ENCODE measurements around the gene SNN. TPM values are rescaled to one million over a fixed set of nuclear protein-coding genes. Genes with fewer than 3 reads are reported as not detected.
A peak's percentile ranks its signal among the peaks of the same experiment; 100 is the strongest.

Gene SNN
- total RNA-seq, 1 experiment from 2014 or later: 65.2 TPM

DNA sequence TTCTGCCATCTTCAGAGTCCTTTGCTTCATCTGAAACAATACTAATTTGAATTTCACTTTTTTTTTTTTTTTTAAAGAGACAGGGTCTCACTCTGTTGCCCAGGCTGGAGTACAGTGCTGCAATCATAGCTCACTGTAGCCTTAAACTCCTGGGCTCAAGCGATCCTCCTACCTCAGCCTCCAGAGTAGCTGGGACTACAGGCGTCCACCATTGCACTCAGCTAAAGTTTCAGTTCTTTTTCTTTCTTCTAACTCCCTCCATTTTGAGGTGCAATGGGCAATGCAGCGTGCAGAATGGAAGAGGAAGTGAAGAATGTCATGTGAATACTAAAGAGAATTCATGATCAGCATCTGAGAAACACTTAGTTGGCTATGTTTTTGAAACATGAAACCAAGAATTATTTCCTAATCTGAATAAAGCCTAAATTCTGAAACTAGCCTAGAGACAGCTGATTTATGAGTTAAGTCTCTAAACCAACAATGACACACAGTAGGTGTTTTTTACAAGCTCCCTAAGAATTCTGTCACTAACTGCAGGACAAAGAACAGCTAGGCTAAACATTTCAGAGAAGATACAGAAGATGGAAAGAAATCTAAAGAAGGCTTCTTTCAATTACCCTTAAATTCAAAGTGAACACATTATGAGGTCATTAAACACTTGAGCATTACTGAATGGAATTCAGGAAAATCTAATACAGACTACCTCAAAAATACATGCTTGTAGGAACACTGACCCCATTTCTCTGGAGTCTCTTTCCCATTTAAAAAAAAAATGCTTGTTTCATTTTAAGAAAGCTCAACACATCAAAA is 21.0 kb downstream of the SNN start:
- no peaks in the 10 kb centered on the region for H3K27me3 Mint-ChIP-seq (ENCODE audit: low read depth)
- peaks cover 31% of the 10 kb centered on the region for H3K36me3 Mint-ChIP-seq
- POLR2A ChIA-PET: interaction anchor here (0.6 kb wide), 1 partner anchor 184 kb away, joined by 3 read pairs; no protein-coding TSS in a partner anchor
- no peak overlapping the region for H3K4me3 Mint-ChIP-seq
- DNase-seq (ENCODE audit: low spot score) (no peak), ATAC-seq (no peak)
- no peaks in the 10 kb centered on the region for H3K4me1 Mint-ChIP-seq
- CTCF ChIA-PET: interaction anchor here (0.6 to 2.7 kb wide), 4 partner anchors 96 to 293 kb away, joined by 3 to 14 read pairs (median 8); no protein-coding TSS in a partner anchor
- H3K9me3 Mint-ChIP-seq: no peaks in the 10 kb centered on the region
- TF ChIP-seq ELF4 (CRISPR knock-in tag; IDR thresholded peaks at IDR 0.05; ENCODE audit: low read depth): no peak
- TF ChIP-seq, protein P1, sequence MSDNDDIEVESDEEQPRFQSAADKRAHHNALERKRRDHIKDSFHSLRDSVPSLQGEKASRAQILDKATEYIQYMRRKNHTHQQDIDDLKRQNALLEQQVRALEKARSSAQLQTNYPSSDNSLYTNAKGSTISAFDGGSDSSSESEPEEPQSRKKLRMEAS (CRISPR knock-in tag; IDR thresholded peaks at IDR 0.05): no peak
- TF ChIP-seq, protein P2, sequence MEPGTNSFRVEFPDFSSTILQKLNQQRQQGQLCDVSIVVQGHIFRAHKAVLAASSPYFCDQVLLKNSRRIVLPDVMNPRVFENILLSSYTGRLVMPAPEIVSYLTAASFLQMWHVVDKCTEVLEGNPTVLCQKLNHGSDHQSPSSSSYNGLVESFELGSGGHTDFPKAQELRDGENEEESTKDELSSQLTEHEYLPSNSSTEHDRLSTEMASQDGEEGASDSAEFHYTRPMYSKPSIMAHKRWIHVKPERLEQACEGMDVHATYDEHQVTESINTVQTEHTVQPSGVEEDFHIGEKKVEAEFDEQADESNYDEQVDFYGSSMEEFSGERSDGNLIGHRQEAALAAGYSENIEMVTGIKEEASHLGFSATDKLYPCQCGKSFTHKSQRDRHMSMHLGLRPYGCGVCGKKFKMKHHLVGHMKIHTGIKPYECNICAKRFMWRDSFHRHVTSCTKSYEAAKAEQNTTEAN (CRISPR knock-in tag; IDR thresholded peaks at IDR 0.05): no peak
- 0 out of 2 replicates have a peak, but pooled peaks have one; percentile 49 for TF ChIP-seq ZNF121 (CRISPR knock-in tag; IDR thresholded peaks at IDR 0.05)
- no peak for TF ChIP-seq NR2C2 (CRISPR knock-in tag; IDR thresholded peaks at IDR 0.05)
- no peak for TF ChIP-seq GABPB1 (CRISPR knock-in tag; IDR thresholded peaks at IDR 0.05)
- H3K27ac Mint-ChIP-seq: no peak overlapping the region

- no peak for DNase-seq (ENCODE audit: low spot score)
- no peaks in the 10 kb centered on the region for H3K27me3 Mint-ChIP-seq (ENCODE audit: low read depth)
- CTCF ChIA-PET: interaction anchor here (1.0 to 2.6 kb wide), 4 partner anchors 23 to 377 kb away, joined by 3 to 14 read pairs (median 4); no protein-coding TSS in a partner anchor
- POLR2A ChIA-PET: interaction anchor here (1.1 kb wide), 1 partner anchor 26 kb away, joined by 3 read pairs; no protein-coding TSS in a partner anchor
- H3K27ac Mint-ChIP-seq: no peak overlapping the region
- H3K9me3 Mint-ChIP-seq: no peaks in the 10 kb centered on the region
- no peak for ATAC-seq
- no peaks in the 10 kb centered on the region for H3K4me1 Mint-ChIP-seq
- no peak overlapping the region for H3K4me3 Mint-ChIP-seq
- H3K36me3 Mint-ChIP-seq: peaks cover 33% of the 10 kb centered on the region
- no peak for TF ChIP-seq ZNF532 (CRISPR knock-in tag; IDR thresholded peaks at IDR 0.05; ENCODE audit: borderline replicate concordance)
- TF ChIP-seq CBFB (CRISPR knock-in tag; IDR thresholded peaks at IDR 0.05; ENCODE audit: low read depth): no peak
- TF ChIP-seq CTCF (IDR thresholded peaks at IDR 0.05): no peak
- no peak for TF ChIP-seq SMAD4 (CRISPR knock-in tag; IDR thresholded peaks at IDR 0.05)
These were observed 23.0 kb downstream of the SNN start for GRCh38 chr16:11691235-11691634.

DNA sequence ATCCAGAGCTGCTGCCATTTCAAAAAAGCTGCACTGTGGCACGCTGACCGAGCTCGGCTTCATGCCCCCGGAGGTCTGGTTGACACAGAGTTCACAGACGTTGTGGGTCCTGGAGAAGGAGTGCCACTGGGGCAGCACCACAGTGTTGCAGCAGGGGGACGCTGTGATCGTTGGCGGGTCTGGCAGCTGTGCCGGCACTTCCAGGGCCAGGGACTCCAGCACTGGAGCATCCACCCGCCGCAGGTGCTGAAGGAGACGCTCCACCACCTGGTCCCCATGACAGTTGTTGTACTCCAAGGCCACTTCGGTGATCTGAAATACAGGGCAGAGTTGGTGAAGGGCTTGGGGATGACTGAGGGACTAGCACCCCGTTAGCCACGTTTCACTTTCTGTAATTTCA is 23.5 kb downstream of the SNN start:
- H3K27ac Mint-ChIP-seq: no peak overlapping the region
- ATAC-seq (no peak), DNase-seq (ENCODE audit: low spot score) (no peak)
- H3K36me3 Mint-ChIP-seq: peaks cover 28% of the 10 kb centered on the region
- H3K4me3 Mint-ChIP-seq: no peak overlapping the region
- no peaks in the 10 kb centered on the region for H3K4me1 Mint-ChIP-seq
- H3K27me3 Mint-ChIP-seq (ENCODE audit: low read depth): no peaks in the 10 kb centered on the region
- no peaks in the 10 kb centered on the region for H3K9me3 Mint-ChIP-seq
- ChIA-PET POLR2A (no interaction called here), CTCF (interaction anchor here (1.0 to 2.6 kb wide), 3 partner anchors 295 to 376 kb away, joined by 3 to 14 read pairs (median 4); no protein-coding TSS in a partner anchor)
- TF ChIP-seq PRRX2 (CRISPR knock-in tag; IDR thresholded peaks at IDR 0.05) (no peak), NR1H2 (CRISPR knock-in tag; IDR thresholded peaks at IDR 0.05) (no peak), ZNF423 (CRISPR knock-in tag; IDR thresholded peaks at IDR 0.05) (no peak), NR2C2 (CRISPR knock-in tag; IDR thresholded peaks at IDR 0.05) (no peak), GRHL2 (CRISPR knock-in tag; IDR thresholded peaks at IDR 0.05; ENCODE audit: insufficient replicate concordance, severe bottlenecking) (no peak)
- TF ChIP-seq, protein P3, sequence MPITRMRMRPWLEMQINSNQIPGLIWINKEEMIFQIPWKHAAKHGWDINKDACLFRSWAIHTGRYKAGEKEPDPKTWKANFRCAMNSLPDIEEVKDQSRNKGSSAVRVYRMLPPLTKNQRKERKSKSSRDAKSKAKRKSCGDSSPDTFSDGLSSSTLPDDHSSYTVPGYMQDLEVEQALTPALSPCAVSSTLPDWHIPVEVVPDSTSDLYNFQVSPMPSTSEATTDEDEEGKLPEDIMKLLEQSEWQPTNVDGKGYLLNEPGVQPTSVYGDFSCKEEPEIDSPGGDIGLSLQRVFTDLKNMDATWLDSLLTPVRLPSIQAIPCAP (CRISPR knock-in tag; IDR thresholded peaks at IDR 0.05): no peak
- TF ChIP-seq, protein P4, sequence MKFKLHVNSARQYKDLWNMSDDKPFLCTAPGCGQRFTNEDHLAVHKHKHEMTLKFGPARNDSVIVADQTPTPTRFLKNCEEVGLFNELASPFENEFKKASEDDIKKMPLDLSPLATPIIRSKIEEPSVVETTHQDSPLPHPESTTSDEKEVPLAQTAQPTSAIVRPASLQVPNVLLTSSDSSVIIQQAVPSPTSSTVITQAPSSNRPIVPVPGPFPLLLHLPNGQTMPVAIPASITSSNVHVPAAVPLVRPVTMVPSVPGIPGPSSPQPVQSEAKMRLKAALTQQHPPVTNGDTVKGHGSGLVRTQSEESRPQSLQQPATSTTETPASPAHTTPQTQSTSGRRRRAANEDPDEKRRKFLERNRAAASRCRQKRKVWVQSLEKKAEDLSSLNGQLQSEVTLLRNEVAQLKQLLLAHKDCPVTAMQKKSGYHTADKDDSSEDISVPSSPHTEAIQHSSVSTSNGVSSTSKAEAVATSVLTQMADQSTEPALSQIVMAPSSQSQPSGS (CRISPR knock-in tag; IDR thresholded peaks at IDR 0.05; ENCODE audit: borderline replicate concordance, low read depth): no peak
